D721Med (cell line): ENCODE measurements around the gene STX4.

Experiments
- DNase-seq: peaks from one replicate; pipeline ENCODE4 v3.0.0; 2011; ENCODE audit warnings: low spot score; ENCODE audit not compliant: insufficient read length
- FAIRE-seq: peaks from 2 replicates; lab custom pipeline; 2011; peaks lifted over from hg19 to GRCh38; lab: Jason Lieb, UNC
- TF ChIP-seq, protein P1 (sequence below): IDR thresholded peaks from 2 replicates; pipeline ENCODE4 v1.5.1; 2012; ENCODE audit warnings: mild to moderate bottlenecking, control low read depth; ENCODE audit not compliant: insufficient read depth; ENCODE audit errors: missing control alignments

The STX4 gene

GRCh38 chr16:31083556-31083955 is 50.2 kb downstream of the STX4 start:
- TF ChIP-seq, protein P1, sequence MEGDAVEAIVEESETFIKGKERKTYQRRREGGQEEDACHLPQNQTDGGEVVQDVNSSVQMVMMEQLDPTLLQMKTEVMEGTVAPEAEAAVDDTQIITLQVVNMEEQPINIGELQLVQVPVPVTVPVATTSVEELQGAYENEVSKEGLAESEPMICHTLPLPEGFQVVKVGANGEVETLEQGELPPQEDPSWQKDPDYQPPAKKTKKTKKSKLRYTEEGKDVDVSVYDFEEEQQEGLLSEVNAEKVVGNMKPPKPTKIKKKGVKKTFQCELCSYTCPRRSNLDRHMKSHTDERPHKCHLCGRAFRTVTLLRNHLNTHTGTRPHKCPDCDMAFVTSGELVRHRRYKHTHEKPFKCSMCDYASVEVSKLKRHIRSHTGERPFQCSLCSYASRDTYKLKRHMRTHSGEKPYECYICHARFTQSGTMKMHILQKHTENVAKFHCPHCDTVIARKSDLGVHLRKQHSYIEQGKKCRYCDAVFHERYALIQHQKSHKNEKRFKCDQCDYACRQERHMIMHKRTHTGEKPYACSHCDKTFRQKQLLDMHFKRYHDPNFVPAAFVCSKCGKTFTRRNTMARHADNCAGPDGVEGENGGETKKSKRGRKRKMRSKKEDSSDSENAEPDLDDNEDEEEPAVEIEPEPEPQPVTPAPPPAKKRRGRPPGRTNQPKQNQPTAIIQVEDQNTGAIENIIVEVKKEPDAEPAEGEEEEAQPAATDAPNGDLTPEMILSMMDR = no peak
- no peak for DNase-seq
- FAIRE-seq = no peak

DNA sequence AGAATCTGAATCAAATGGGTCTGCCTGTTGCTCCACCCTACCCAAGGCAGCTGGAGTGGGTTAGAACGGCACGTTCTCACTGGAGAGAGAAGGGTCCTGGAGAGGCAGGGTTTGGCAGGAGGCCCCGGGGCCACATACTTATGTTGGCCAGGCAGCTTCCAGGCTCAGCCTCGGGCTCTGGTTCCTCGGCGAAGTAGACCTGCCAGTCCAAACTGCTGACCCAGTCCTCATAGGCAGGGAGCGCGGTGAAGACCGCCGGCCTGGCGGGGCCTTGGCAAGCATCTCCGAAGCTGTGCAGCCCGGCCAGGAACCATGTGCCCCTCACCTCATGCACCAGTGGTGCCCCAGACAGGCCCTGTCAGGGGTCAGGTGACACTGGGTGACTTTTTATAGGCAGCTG is 50.6 kb downstream of the STX4 start:
- DNase-seq = no peak
- FAIRE-seq = no peak
- TF ChIP-seq, protein P1 = no peak

DNA sequence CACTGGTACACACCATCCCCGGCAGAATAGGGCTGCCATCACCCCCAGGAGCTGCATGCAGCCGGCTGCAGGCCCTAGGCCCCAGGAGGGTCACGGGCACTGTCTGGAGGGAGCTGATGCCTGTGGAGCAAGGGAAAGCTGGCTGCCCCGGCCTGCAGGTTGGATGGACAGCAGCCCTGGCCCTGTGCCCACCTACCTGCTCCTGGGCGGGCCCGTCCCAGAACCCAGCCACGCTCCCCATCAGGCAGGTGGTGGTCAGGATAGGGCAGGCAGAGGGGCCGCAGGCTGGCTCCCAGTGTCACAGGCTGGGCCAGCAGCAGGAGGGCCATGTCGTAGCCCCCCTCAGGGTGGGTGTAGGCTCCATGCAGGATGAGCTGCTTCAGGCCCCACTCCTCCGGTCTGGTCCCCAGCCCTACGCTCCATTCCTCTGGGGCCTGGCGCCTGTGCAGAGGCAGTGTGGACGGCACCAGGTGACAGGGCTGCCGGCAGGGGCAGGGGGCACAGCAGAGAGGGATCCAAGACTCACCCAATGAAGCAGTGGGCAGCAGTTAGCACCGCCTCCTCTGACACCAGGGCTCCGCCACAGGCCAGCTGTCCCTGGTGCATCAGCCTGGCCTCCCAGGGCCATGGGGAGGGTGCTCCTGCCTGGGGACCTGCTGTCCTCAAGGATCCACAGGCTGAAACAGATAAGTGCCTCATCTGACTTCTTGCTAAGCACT is 51.4 kb downstream of the STX4 start:
- no peak for DNase-seq
- TF ChIP-seq, protein P1 = no peak
- FAIRE-seq = no peak

DNA sequence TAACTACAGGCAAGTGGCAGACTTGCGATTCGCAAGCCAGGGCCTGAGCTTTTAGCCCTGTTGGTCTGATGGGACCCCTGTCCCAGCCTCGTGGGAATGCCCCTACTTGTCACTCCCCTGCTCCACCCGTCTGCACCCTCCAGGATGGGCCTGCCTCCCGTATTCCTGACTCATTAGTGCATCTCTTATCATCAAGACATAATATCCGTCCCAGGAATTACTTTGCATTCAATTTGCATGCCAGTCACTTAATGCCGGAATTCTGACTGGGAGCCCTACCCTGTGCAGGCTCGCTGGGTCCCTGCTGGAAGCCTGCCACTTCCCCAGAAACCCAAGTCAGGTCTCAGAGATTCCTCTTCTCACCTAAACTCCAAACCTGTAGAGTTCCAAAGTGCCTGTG is 52.1 kb downstream of the STX4 start:
- FAIRE-seq = no peak

GRCh38 chr16:31085873-31086628 is 52.7 kb downstream of the STX4 start:
- FAIRE-seq = no peak
- TF ChIP-seq, protein P1 = no peak
- no peak for DNase-seq

More for the DNA sequence above, 52.1 kb downstream of the STX4 start:
- TF ChIP-seq, protein P1 = no peak
- DNase-seq = no peak

DNA sequence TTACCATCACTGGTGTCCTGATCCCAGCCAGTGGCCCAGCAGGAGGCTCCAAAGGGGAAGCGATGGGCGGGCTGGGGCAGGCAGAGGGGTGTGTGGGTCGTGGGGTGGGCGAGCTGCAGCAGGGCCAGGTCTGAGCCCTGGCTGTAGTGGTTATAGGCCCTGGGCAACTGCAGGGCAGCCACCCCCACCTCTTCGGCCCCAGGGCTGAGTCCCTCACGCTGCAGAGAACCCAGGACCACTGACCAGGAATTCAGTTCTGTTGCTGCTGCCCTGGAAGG is 53.2 kb downstream of the STX4 start:
- DNase-seq = no peak
- TF ChIP-seq, protein P1 = no peak
- no peak for FAIRE-seq

- TF ChIP-seq, protein P1 = no peak
- DNase-seq (no peak), FAIRE-seq (no peak)
These were observed 54.1 kb downstream of the STX4 start for GRCh38 chr16:31087481-31087880.
